Bone marrow (tissue), 2 donors: ENCODE results near the gene RFX3.
"Not testable (repeated sequence)": the region's sequence is repeated elsewhere in the genome, so short reads cannot be mapped to it uniquely, and the experiment has no call there.

Experiments
- DNase-seq, 2 donors: peaks; one replicate each; lab custom pipeline; 2025; lab: John Stamatoyannopoulos, UW

Gene RFX3

GRCh38 chr9:3348169-3348568, 177.6 kb downstream of the RFX3 start:
- DNase-seq, result no peak

- DNase-seq, result no peak
Measured at GRCh38 chr9:3346549-3346948, 179.3 kb downstream of the RFX3 start.

GRCh38 chr9:3343671-3344070, 182.1 kb downstream of the RFX3 start:
- DNase-seq, result no peak

GRCh38 chr9:3342159-3342777, 183.5 kb downstream of the RFX3 start:
- DNase-seq, result no peak

GRCh38 chr9:3337515-3338225, 188.1 kb downstream of the RFX3 start:
- peak in 1 of 2 donors; percentile 32 for DNase-seq

- DNase-seq, result no peak
Measured at GRCh38 chr9:3336951-3337350, 188.8 kb downstream of the RFX3 start.

- DNase-seq, result no peak
Measured at GRCh38 chr9:3332802-3333201, 193.0 kb downstream of the RFX3 start.

GRCh38 chr9:3331801-3332200, 194.0 kb downstream of the RFX3 start:
- DNase-seq, result peak in 1 of 2 donors; percentile 24

- no peak for DNase-seq
Measured at GRCh38 chr9:3330792-3331420, 194.9 kb downstream of the RFX3 start.

GRCh38 chr9:3329361-3329760, 196.4 kb downstream of the RFX3 start:
- DNase-seq, result no peak

GRCh38 chr9:3323714-3324113, 202.1 kb downstream of the RFX3 start:
- DNase-seq, result no peak

GRCh38 chr9:3321186-3321585, 204.6 kb downstream of the RFX3 start:
- DNase-seq, result no peak

- not testable (repeated sequence) for DNase-seq
Measured at GRCh38 chr9:3312595-3312994, 213.2 kb downstream of the RFX3 start.

- DNase-seq, result no peak
Measured at GRCh38 chr9:3308609-3309008, 217.2 kb downstream of the RFX3 start.

- DNase-seq, result not testable (repeated sequence)
Measured at GRCh38 chr9:3304388-3304787, 221.4 kb downstream of the RFX3 start.

GRCh38 chr9:3299872-3300271, 225.9 kb downstream of the RFX3 start:
- peak in 1 of 2 donors; percentile 23 for DNase-seq

GRCh38 chr9:3296536-3296935, 229.3 kb downstream of the RFX3 start:
- no peak for DNase-seq

GRCh38 chr9:3292311-3292710, 233.5 kb downstream of the RFX3 start:
- DNase-seq, result no peak

GRCh38 chr9:3290231-3290840, 235.5 kb downstream of the RFX3 start:
- DNase-seq, result no peak

- no peak for DNase-seq
Measured at GRCh38 chr9:3288686-3289085, 237.1 kb downstream of the RFX3 start.

GRCh38 chr9:3285365-3286161, 240.2 kb downstream of the RFX3 start:
- no peak for DNase-seq

GRCh38 chr9:3282365-3282764, 243.4 kb downstream of the RFX3 start:
- no peak for DNase-seq
